Measurements from ENCODE around the gene RAB4B.
"Not testable (repeated sequence)": the region's sequence is repeated elsewhere in the genome, so short reads cannot be mapped to it uniquely, and the experiment has no call there.

RAB4B gene

DNA sequence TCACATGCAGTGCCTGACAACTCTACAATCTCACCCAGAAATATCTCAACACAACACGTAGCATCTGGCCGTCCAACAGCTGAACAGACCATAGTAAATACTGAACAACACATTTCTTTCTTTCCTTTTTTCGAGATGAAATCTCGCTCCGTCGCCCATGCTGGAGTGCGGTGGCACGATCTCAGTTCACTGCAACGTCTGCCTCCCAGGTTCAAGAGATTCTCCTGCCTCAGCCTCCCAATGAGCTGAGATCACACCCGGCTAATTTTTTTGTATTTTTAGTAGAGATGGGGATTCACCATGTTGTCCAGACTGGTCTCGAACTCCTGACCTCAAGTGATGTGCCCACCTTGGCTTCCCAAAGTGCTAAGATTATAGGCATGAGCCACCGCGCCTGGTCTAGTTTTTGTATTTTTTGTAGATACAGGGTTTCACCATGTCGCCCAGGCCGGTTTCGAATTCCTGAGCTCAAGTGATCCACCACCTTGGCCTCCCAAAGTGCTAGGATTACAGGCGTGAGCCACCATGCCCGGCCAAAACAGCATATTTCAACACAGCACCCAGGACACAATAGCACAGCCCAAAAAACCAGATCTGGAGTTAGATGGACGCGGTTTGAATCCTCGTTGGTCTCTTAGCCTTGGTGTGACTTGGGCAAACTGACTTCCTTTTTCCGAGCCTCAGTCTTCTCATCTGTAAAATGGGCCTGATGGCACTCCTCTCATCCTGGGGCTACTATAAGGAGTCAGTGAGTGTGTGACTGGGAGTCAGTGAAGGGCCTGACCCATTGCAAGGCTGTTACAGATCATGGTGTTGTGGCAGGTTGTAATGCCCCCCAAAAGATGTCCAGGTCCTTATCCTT, 49.6 kb downstream of the RAB4B start:
- TF ChIP-seq, protein P1, sequence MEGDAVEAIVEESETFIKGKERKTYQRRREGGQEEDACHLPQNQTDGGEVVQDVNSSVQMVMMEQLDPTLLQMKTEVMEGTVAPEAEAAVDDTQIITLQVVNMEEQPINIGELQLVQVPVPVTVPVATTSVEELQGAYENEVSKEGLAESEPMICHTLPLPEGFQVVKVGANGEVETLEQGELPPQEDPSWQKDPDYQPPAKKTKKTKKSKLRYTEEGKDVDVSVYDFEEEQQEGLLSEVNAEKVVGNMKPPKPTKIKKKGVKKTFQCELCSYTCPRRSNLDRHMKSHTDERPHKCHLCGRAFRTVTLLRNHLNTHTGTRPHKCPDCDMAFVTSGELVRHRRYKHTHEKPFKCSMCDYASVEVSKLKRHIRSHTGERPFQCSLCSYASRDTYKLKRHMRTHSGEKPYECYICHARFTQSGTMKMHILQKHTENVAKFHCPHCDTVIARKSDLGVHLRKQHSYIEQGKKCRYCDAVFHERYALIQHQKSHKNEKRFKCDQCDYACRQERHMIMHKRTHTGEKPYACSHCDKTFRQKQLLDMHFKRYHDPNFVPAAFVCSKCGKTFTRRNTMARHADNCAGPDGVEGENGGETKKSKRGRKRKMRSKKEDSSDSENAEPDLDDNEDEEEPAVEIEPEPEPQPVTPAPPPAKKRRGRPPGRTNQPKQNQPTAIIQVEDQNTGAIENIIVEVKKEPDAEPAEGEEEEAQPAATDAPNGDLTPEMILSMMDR (IDR thresholded peaks at IDR 0.05; ENCODE audit: control insufficient read depth, extremely low read depth, insufficient read depth) = no peak
- no peak overlapping the region for H3K4me3 ChIP-seq (ENCODE audit: low read depth, low read length)
- DNase-seq (ENCODE audit: low read depth) = no peak

DNA sequence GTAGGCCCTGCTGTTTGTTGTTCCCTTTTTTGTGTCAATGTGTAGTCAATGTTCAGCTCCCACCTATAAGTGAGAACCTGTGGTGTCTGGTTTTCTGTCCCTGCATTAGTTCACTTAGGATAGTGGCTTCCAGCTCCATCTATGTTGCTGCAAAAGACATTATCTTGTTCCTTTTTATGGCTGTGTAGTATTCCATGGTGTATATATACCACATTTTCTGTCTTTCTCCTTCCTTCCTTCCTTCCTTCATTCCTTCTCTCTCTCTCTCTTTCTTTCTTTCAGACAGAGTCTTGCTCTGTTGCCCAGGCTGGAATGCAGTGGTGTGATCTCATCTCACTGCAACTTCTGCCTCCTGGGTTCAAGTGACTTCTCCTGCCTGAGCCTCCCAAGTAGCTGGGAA, 51.2 kb downstream of the RAB4B start:
- TF ChIP-seq, protein P1 (IDR thresholded peaks at IDR 0.05; ENCODE audit: control insufficient read depth, extremely low read depth, insufficient read depth) = no peak
- no peak overlapping the region for H3K4me3 ChIP-seq (ENCODE audit: low read depth, low read length)
- no peak for DNase-seq (ENCODE audit: low read depth)

DNA sequence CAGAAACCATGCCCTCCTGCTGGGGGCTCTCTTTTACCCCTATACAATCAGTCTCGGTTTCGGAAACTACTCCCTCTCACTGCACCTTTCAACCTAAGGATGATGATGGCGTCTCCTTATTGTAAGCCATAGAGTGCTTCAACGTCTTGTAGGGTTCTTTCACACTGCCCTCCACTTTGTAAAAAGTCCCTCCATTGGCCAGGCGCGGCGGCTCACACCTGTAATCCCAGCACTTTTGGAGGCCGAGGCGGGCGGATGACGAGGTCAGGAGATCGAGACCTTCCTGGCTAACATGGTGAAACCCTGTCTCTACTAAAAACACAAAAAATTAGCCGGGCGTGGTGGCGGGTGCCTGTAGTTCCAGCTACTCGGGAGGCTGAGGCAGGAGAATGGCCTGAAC, 52.7 kb downstream of the RAB4B start:
- not testable (repeated sequence) for DNase-seq (ENCODE audit: low read depth); H3K4me3 ChIP-seq (ENCODE audit: low read depth, low read length)

DNA sequence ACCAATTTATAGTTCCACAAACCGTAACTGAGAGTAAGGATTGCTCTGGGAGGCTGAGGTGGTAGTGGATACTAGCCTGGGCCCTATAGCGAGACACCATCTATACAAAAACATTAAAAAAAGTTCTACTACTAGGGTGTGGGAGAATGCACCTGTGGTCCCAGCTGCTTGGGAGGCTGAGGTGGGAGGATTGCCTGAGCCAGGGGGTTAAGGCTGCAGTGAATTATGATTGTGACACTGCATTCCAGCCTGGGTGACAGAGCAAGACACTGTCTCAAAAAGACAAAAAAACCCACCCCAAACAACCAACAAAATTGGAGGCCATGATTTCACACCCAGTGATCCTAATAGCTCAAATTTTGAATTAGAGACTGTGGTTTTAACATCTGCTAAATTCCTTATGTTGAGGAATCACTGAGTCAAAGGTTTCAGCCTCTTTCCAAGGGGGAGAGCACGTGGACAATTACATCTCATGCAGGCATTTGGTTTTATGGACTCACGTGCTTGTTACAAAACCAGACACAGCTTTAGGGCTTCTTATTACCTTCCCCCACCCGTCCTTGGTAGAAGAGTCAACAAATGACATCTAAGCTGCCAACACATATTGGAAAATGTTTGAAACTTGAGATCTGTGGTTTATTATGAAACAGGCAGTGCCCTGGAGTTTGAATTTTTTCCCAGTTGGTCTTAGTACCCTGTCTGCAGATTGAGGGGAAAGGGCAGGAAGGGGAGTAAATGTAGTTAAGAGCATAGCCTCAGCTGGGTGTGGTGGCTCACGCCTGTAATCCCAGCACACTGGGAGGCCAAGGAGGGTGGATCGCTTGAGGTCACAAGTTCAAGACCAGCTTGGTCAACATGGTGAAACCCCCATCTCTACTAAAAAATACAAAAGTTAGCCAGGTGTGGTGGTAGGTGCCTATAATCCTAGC, 53.7 kb downstream of the RAB4B start:
- H3K4me3 ChIP-seq (ENCODE audit: low read depth, low read length) = no peak overlapping the region
- peak; percentile 75 for DNase-seq (ENCODE audit: low read depth)
- TF ChIP-seq, protein P1 (IDR thresholded peaks at IDR 0.05; ENCODE audit: control insufficient read depth, extremely low read depth, insufficient read depth) = no peak

DNA sequence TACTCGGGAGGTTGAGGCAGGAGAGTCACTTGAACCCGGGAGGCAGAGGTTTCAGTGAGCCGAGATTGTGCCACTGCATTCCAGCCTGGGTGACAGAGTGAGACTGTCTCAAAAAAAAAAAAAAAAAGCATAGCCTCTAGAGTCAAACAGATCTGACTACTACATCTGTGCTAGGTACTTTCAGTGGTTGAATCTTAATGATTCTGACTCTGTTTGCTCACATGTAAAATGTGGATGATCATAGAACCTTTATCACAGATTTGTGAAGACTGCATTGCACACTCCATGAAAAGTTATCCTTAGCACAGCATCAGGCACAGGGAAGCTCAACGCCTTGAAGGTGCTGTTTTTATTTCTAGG, 54.4 kb downstream of the RAB4B start:
- H3K4me3 ChIP-seq (ENCODE audit: low read depth, low read length); DNase-seq (ENCODE audit: low read depth): not testable (repeated sequence)

DNA sequence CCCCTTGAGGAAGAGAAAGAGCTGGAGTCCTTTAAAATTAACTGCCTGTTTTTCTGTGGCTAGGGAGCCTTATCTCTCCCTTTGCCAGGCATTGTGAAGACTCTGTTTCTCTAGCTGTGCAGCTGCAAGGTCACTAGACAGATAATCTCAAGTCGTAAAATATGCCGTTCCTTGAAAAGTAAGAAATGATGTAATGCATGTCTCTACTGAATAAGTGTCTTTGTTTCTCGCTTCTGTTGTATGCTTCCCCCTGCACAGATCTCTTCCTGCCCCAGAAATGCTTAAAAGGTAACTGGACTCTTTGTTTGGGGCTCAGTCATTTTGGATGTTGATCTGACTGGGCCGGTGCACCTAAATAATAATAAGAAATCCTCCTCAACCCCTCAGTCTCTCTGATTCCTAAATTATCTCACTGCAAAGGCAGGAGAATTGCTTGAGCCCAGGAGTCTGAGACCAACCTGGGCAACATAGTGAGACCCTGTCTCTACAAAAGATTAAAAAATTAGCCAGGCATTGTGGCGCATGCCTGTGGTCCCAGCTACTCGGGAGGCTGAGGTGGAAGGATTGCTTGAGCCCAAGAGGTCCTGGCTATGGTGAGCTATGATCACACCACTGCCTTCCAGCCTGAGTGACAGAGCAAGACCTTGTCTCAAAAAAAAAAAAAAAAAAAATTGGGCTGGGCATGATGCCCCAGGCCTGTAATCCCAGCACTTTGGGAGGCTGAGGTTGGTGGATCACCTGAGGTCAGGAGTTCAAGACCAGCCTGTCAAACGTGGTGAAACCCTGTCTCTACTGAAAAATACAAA, 55.9 kb downstream of the RAB4B start:
- DNase-seq (ENCODE audit: low read depth); H3K4me3 ChIP-seq (ENCODE audit: low read depth, low read length): not testable (repeated sequence)

DNA sequence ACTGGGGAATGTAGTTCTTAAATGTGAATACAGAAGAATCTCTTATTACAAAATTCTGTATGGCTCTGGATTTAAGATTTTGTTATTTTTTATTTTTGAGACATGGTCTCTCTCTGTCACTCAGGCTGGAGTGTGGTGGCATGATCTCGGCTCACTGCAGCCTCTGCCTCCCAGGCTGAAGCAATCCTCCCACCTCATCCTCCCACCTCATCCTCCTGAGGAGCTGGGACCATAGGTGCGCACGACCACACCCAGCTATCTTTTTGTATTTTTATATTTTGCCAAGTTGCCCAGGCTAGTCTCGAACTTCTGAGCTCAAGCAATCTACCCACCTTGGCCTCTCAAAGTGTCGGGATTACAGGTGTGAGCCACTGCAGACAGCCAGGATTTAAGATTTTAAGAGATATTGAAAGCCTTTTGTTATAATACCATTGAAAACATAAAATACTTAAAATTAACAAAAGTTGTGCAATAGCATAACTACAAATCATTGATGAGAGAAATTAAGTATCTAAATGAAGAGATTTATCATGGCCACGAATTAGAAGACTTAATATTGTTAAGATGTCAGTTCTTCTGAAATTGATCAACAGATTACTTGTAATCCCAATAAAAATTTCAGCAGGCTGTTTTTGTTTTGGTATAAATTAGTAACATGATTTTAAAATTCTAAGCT, 58.8 kb downstream of the RAB4B start:
- H3K4me3 ChIP-seq (ENCODE audit: low read depth, low read length) = no peak overlapping the region
- no peak for DNase-seq (ENCODE audit: low read depth)
- TF ChIP-seq, protein P1 (IDR thresholded peaks at IDR 0.05; ENCODE audit: control insufficient read depth, extremely low read depth, insufficient read depth) = no peak

DNA sequence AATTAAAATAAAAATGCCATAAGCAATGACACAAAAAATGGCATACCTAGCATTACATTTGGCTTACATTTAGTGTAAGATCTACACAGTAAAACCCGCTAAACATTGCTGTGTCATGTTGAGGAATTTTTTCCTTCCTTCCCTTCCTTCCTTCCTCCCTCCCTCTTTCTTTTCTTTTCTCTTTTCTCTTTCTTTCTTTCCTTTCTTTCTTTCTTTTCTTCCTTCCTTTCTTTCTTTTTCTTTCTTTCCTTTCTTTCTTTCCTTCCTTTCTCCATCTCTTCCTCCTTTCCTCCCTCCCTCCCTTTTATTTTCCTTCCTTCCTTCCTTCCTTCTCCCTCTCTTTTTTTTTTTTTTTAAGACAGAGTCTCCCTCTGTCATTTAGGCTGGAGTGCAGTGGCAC, 60.4 kb downstream of the RAB4B start:
- not testable (repeated sequence) for DNase-seq (ENCODE audit: low read depth); H3K4me3 ChIP-seq (ENCODE audit: low read depth, low read length)

DNA sequence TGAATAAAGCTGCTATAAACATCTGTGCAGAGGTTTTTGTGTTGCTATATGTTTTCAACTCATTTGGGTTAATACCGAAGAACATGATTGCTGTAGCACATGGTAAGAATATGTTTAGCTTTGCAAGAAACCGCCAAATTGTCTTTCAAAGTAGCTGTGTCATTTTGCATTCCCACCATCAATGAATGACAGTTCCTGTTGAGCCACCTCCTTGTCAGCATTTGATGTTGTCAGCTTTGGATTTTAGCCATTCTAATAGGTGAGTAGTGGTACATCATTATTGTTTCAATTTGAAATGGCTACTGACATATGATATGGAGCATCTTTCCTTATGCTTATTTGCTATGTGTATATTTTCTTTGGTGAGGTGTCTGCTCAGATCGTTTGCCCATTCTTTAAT, 64.0 kb downstream of the RAB4B start:
- not testable (repeated sequence) for H3K4me3 ChIP-seq (ENCODE audit: low read depth, low read length); DNase-seq (ENCODE audit: low read depth)

DNA sequence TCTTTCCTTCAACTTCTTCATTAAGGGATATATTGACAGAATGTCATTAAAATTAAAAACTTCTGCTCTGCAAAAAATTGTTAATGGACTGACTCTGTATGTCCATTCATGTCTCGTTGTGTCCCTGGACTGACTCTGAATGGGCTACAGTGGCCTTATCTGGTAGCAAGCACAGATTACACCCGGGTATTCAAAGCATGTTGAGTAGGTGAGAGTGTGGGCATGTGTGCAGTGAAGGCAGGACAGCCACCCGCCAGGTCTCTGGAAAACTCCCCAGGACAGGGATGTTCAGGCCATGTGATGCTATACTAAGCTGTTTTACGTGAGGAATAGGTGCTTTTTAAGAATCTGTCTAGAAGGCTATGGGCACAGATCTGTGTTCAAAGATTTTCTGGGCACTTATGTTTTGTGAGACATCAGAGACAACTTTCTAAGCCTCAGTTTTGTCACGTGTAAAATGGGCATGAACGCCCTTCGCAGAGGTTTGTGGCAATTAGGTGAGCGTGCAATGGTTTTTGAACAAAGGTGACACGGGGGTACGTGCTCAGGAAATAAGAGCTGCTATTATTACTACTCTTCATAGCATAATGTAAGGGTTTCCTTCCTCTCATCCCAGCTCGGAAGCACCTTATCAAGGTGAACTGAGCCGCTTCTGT, 65.1 kb downstream of the RAB4B start:
- not testable (repeated sequence) for H3K4me3 ChIP-seq (ENCODE audit: low read depth, low read length); DNase-seq (ENCODE audit: low read depth)

DNA sequence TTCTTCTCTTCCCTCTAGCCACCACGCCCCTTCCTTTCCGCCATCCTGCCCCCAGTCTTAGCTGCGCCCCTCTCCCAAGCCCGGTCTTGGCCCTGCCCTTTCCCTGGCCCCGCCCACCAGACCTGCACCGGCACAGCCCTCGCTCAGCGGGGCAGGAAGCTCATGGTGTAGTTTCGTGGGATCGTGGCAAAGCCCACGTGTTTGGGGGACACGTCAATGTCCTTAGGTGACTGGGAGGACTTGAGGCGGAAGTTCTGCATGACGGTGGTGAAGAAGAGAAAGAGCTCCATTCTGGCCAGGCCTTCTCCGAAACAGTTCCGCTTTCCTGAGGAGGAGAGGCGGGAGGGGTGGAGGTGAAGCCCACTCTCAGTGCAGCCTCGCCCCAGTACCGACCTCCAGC, 65.6 kb downstream of the RAB4B start:
- H3K4me3 ChIP-seq (ENCODE audit: low read depth, low read length); DNase-seq (ENCODE audit: low read depth): not testable (repeated sequence)
